ENCODE data around the gene FMNL3.

The FMNL3 gene

DNA sequence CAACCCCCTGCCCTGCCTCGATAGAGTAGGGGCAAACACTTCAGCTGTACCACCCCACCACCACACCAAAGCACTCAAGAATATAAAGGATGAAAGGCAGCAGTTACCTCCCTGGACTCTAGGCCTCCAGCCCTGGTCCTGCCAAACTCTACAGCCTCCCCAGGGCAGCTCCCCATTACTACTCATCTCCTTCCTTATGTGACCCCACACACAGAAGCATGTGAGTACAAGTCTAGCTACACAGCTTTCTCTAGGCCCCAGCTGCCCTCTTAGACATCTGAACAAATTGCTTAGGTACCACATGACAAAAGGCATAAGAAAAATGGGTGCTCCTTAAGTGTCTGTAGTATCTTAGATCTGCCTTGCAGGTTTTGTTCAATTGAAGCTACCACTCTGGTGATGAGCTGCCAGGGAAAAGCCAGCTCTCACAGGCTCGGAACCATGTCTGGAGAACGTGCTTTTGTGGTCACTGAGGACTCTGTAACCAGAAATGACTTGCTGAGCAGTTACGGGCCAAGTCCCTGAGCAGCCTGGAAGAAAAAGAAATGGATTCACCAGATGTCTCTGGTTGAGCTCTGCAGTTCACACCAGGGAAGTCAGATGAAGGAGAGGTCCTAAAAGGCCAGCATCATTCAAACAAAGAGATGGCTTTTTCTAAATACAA is 32.8 kb downstream of the FMNL3 start:
- DNase-seq, result no peak

DNA sequence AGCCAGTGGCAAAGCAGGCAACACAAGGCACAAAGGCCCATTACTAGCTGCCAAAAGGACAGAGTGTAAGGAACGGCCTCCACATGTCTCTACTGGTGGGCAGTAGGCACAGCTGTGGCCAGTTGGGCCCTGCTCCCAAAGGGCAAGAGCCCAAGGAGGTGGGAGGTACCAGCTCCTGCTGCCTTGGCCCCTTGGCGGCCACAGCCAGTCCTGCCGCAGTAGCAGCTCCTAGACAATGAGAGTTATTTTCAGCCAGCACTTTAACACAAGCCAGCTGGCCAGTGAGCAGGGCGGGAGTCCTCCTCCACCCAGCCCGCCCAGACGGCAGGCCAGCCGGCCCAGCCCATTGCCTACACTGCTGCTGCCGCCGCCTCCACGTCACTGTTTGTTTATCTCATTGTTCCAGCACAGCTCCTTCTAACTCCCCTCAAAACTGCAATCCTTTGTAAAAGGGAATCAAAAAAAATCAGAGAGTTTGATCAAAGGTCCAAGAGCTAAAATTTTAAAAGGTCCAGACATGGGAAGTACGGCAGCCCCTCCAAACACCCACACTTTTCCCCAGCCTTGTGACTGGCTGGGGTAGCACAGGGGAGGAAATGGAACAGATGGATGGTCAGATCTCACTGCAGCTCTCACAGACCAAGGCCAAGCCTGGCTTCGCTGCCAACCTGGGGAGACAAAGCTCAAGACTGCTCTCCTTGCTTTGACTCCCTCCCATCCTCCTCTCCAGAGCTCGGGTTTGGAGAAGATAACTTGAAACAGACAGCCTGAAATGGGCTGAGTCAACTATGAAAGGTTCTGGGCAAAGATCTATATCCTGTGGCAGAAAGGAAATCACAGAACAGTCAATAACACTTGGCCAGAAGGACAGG is 33.5 kb downstream of the FMNL3 start:
- DNase-seq, result no peak

DNA sequence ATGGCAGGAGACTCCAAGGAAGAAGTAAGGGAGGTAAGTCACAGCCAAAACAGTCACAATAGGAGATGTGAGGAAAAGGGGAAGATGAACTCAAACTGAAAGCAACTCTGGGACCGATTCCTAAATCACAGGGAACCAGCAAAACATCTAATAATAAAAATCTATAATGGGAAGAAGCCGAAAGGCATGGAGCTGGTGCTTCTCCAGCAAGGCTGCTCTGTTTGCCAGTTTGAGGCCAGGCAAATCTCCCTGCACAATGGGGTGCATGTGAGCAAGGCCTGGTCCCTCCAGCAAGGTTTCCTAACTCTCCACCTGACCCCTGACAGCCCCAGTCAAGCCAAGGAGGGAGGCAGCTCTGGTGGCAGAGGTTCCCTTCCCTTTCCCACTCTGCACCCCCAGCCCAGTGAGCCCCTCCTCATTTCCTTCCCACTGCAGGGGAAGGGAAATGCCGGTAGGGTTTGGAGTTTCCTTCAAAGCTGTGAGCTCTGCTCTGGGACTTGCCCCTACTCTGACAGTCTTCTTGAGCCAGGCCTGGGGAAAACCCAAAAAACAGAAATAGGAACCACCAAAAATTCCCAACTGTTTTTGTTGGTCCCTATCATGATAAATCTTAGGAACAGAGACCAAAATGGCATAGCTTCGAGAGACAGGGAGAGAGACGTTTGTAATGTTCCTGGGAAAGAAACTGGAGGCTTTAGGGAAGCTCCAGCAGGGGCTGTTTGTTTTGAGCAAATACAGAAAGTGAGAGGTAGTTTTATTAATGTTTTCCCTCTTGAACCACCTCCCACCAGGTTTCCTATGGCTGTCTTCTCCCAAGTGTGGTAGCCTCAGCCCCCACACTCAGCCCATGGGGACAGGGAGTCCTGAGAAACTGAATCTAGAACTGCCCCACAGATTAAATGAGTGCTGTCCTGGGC is 34.6 kb downstream of the FMNL3 start:
- DNase-seq, result no peak

DNA sequence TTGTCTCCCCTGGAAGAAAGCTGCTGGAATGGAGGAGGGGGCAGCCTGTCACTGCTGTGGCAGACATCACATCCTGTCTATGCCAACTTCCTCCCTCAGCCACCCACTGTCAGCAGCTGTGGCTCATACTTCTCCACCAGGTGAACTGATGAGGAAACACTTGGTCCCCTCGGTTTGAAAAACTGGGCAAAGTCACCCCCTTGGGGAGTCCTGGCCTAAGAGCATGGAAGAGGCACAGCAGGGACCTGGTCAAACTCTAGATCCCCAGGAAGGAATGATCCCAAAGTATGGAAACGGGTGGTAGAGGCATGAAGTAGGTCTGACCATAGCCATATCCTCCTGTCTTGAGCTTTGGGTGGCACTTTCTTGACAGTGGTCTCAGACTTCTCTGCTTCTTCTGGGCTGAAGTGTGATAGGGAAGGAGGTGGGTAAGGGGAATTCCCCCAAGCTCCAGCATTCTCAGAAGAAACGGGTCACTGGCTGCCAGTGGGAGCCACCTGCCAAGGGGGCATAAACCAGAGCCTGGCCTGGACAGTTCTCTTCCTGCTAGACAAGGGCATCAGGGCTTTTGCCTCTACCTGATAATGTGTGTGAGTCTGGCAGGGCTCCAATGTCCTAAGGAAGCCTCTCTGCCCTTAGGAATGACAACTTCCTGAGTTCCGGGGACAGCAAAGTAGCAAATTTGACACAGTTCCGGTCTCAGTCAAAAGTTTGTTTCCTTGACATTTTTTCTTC is 36.0 kb downstream of the FMNL3 start:
- peak; percentile 66 for DNase-seq

DNA sequence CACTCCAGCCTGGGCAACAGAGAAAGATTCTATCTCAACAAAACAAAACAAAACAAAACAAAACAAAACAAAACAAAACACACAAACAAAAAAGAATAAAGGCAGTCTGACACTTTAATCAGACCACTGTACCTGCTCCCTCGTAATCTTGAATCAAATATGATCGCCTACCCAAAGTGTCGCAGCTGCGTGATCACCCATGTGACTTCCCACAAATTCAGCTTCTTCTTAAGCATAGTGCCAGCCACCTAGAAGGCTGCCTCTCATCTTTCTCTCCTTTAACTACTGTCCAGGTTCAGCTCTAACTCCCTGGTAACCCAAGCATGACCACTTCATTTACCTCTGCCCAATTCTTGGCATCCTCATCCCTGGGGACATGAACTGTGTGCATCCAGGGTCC is 37.4 kb downstream of the FMNL3 start:
- DNase-seq, result no peak

DNA sequence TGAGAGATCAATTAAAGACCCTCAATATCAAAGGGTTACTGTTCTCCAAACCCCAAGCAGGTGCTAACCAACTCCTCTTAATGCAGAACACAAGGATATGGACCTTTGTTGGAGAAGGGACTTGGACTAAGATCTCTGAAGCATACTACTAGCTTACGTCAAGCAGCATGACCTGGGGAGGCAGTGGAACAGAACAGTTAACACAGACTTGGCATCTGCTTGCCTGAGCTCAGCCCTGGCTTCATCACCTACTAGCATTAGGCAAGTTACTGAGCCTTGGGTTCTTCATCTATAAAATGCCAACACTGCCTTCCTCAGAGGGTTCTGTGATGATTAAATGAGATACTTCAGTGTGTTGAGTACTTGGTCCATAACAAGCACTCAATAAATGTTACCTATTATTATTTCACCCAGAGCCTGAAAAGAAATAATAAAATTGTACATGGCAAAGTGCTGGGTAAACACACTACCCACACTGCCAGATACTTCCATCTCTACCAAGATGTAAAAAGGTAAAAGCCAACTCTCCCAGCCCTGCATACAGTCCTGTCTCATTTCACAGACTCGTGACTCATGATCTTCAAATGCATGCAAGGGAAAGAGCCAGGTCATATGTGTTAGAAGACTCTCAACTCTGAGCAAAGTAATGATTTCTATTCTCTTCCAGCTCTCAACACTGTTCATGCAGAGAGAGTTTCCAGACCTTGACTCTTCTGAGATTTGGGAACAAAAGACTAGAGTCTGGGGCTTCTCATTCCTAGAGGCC is 39.7 kb downstream of the FMNL3 start:
- DNase-seq, result no peak

DNA sequence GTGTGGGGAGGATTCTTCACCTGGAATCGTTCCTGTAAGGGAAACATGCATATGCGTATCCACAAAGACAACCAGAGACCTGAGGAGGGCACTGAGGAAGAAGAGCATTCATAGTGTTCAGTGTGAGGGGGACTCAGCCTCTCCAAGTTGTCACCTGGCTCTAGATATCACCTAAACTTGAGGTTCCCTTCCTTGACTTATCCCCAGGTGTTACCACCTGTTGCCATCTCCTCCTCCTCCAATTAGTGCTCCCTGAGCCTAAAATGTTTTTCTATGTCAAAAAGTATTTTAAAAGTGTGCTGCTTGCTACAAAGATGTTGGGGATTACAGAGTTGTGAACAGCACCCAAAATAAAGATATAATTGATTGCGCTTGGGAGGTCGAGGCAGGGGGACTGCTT is 41.0 kb downstream of the FMNL3 start:
- DNase-seq, result no peak

DNA sequence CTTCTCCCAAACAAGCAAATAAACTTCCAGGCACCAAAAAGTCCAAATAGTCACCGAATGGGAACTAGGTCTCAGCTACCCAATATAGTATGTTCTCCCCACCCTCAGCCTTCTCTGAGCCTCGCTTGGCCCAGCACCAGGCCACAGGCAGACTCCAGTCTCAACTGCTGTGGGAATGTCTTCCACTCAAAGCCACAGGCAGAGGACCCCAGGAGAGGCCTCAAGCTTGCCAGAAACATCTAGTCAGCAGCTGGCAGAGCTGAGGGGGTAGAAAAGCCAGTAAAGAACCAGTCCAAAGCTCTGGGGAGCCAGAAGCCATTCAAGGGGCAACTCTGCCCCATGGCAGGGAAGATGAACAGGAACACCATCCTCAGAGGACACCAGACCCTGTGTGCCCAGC is 41.8 kb downstream of the FMNL3 start:
- no peak for DNase-seq

DNA sequence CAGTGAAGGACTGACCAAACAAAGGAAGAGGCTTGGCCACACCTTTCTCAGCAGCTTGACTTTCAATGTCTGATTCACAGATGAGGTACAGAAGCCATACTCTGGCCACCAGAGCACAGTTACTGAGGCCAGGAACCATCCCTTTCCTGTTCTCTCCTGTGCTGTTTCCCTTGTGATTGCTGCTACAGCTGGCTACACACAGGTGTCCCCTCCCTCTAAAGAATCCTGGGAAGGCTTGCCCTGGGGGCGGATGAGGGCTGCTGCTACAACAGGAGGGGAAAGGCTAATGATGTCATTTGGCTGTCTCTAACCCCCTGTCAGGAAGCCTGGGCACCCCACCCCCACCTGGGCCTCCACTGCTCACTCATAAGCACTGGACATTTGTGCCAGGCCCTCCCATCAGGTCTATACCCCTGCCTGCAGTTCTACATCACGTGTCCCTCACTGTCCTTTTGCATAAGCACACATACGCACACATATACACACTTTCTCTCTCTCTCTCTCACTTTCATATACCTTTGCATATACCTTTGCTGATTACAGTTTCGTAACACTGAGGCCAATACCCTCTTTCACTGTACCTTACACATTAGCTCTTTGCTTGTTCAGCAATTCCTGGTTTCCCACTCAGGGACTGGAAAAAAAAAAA is 42.5 kb downstream of the FMNL3 start:
- DNase-seq, result no peak

DNA sequence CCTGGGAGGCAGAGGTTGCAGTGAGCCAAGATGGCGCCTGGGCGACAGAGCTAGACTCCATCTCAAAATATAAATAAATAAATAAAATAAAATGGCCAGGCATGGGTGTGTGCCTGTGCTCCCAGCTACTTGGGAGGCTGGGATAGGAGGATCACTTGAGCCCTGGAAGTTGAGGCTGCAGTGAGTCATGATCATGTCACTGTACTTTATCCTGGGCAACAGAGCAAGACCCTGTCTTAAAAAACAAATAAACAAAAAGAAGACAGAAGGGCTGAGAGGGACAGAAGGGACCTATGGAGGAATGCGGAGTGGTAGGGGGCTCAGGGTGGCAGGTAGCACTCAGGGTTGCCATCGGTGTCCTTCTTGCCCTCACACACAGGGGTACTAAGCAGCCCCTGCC is 43.0 kb downstream of the FMNL3 start:
- DNase-seq, result no peak

DNA sequence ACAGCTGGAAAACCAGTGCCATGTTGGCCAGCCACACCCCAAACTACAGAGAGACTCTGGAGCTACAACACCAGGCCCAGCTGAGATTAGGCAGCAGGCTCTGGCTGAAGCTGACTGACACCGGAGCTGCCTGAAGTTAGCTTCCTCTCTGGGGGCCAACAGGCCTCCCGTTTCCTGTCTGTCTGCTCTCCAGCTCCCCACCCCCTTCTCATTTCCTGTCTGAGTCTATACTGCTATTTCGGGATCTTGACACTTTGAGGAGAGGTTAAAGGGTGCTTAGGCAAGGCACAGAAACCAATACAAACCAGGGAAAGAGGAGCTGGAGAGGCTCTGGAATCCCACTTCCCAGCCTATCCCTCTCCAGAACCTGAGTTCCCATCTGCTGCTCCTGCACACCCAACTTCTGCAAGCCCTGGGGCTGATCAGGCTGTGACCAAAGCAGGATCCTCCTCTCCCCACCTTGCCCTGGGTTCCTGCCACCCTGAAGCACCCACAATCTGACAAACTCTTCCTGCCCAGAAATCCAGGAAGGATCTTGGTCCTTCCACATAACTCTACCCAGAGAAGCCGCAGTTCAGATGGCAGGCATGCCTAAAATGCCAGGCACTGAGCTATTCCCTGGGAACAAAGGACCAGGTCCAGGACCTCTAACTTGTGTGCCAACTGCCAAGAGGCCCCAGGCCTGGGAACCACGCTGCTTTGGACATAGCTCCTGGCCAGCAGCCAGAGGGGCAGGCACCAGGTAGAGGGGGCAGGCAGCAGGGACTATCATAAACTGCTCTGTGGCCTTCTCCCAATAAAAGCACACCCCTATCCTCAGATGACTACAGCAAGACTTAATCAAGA is 44.0 kb downstream of the FMNL3 start:
- peak; percentile 66 for DNase-seq

DNA sequence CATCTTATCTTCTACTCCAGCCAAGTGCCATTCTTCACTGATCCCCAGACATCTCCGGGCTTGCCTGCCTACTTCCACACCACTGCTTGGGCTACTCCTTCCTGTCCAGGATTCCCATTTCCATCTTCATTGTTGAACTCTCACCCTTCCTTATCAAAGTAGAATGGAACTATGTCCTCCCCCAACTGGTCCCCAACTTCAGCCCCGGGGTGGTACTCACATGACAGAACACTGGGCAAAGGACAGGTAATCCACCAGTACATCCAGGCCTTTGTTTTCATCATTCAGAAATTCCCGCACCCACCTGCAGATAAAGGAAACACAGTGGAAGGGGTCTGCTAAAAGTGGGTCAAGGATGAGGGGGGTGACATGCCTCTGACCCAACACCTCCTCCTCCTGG is 45.5 kb downstream of the FMNL3 start:
- DNase-seq, result no peak

DNA sequence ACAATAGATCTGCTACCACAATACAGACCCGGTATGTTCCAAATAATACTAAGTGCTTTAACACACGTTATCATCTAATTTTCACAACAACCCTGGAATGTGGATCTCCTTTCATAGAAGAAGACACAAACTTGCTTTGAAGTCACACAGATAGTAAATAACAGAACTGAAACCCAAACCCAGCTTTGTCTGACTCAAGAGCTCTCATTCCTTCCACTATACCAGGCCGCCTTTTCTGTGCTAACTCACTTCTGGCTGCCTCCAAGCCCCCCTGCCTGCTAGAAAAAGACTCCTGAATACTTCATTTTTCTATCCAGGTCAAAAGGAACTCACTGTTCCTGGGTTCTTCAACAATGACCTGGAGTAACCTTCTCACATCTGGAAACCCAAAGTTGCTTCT is 46.0 kb downstream of the FMNL3 start:
- no peak for DNase-seq

DNA sequence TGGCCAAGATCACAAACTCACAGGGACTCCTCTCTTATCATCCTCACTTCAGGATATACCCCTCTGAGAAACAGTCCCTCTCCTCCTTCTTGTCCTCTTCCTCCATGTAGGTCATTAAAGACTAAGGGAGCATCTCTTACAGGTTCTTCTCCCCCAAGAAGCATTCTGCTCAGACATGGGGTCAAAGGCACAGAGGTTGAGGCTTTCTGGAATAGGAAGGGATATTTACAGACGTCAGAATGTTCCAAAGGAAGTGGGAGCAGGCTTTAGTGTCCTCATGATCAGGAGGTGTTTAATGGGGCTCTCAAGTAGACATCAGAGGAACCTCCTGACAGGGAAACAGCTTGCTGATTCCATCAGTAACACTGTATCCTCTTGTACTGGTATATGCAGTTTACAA is 47.5 kb downstream of the FMNL3 start:
- no peak for DNase-seq

DNA sequence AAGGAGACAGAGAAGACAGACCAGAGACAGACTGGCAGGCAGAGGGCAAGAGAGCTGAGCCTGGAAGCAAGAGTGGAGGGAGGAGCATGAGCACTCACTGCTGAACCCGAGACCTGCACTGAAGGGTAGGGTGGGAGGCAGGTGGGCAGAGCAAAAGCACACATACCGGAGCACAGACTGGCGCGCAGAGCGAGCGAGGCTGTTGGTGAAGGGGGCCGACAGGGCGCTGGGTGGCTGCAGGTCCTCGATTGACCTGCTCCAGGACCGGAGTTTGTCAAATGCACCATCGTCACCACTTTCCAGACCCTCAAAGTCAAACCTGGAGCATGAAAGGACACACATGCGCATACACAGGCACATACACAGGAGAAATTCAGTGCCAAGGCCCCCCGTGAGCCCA is 48.9 kb downstream of the FMNL3 start:
- DNase-seq, result no peak

DNA sequence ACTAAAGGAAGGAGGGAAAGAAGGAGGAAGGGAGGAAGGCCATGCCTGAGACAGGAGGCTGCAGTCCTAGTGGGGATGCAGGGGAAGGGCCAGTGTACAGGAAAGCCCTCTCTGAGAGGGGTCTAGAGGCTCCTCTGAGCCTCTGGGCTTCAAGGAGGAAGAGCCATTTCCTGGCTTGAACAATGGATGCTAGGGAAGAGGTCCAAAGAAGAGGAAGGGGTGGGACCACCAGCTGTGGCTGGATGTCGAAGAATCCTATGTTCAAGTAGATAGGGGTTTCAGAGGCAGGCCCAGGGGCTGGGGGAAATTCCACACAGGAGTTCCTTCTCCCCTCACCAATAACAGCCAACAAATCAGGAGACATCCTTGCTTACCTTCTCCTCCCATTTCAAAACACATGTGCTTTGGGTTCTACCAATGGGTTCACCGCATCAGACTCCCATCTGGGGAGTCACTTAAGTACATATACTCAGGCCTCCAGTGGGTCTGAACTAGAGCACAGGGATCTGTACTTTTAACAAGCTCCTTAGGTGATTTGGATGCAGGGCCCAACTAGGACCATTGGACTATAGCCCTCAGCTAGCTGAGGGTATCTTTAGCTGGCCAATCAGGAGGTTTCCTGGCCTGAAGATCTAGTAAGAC is 51.5 kb downstream of the FMNL3 start:
- DNase-seq, result no peak

DNA sequence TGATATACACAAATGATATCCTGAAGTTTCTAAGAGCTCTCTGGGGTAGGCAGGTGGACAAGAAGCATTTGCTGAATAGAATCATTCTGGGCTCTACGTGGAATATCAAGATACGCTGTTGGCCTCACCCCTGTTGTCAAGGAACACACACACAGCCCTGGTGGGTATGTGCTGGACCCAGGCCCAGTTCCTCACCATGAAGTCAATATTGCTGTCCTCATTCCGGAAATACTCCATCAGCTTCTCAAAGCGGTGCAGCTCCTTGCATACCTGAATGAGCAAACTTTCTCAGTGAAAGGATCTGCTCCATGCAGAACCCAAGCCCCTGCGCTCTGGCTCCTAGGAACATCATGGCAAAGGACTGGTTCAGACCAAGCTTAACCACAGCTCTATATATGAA is 52.5 kb downstream of the FMNL3 start:
- DNase-seq, result no peak

DNA sequence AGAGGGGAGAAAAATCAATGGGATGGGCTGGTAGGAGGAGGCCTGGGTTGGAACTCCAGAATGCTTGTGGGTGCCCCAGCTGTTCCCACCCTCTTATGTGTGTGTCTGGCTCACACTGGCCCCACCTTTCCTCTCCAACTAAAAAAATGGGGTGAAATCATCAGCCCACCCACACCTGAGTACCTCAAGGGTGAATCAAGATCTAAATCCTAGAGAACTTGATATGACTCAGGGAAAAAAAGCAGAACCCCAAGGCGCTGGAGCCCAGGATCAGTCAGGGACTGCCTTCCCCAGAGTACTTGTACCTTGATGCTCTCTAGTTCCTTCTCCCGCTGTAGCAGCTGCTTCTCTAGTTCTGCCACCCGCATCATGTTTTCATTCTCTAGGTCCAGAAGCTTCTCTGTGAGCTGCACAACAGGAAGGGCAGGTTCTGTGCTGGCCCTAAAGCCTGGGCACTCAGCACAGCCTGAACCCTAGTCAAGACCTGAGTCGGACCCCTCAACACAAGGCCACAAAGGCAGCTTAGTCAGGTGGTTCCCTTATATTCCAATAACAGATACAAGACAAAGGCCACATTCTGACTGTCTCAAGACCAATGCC is 54.2 kb downstream of the FMNL3 start:
- no peak for DNase-seq

DNA sequence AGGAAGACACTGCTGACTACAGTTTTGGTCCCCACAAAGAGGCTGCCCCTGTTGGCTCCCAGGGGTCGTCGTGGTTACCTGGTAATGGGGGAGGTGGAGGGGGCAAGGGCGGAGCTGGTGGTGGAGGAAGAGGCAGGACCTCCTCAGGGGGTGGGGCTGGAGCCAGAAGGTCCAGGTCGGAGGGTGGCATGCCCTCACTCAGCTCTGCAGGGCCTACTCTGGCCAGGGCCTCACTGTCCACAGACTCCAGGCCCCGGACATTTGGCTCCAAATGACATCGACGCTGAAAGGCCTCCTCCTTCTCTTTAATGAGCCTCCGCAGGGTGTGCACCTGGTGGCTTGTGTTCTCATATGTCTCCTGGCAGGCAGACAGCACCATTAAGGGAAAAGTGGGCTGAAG is 55.4 kb downstream of the FMNL3 start:
- no peak for DNase-seq

DNA sequence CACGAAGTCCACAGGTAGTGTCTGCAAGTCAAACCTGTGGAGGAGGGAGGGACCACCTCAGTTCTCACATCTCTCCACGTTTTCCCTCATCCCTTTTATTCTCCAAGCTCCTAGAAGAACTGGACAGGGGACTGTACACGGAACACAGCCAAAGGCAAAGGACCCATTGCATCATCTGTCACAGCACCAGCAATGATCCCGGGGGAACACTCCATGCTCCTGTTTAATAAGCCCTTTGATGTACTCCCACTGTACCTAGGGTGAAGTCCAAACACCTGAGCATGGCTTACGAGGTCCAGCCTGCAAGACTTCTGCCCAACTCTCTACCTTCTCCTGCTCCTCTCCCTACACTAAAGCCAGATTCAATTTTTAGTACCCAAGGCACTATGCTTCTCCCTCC is 57.3 kb downstream of the FMNL3 start:
- DNase-seq, result no peak
